GM19372 (cell line): Measurements from ENCODE around the gene DCP1B.

ENCODE experiments used
- ATAC-seq: cut with Tn5 transposase; IDR thresholded peaks from one replicate; pipeline ENCODE4 v1.9.1; 2021; ENCODE audit warnings: mild to moderate bottlenecking, low read depth, moderate library complexity; ENCODE audit not compliant: unreplicated experiment

DCP1B gene

GRCh38 chr12:1937481-1938224 is 66.6 kb downstream of the DCP1B start:
- no peak for ATAC-seq

GRCh38 chr12:1936406-1937320 is 67.6 kb downstream of the DCP1B start:
- ATAC-seq = no peak

GRCh38 chr12:1935700-1936378 is 68.4 kb downstream of the DCP1B start:
- ATAC-seq = no peak

GRCh38 chr12:1935242-1935641 is 69.0 kb downstream of the DCP1B start:
- ATAC-seq = no peak

- ATAC-seq = no peak
Measured at GRCh38 chr12:1934831-1935230, 69.4 kb downstream of the DCP1B start.

- no peak for ATAC-seq
Measured at GRCh38 chr12:1934068-1934467, 70.2 kb downstream of the DCP1B start.

- ATAC-seq = no peak
Measured at GRCh38 chr12:1933342-1934051, 70.8 kb downstream of the DCP1B start.

GRCh38 chr12:1932264-1932777 is 71.9 kb downstream of the DCP1B start:
- ATAC-seq = no peak

- ATAC-seq = no peak
Measured at GRCh38 chr12:1931642-1932041, 72.6 kb downstream of the DCP1B start.

GRCh38 chr12:1930803-1931597 is 73.3 kb downstream of the DCP1B start:
- no peak for ATAC-seq

GRCh38 chr12:1929985-1930802 is 74.1 kb downstream of the DCP1B start:
- ATAC-seq = no peak

GRCh38 chr12:1929241-1929984 is 74.8 kb downstream of the DCP1B start:
- no peak for ATAC-seq

GRCh38 chr12:1928439-1929121 is 75.7 kb downstream of the DCP1B start:
- no peak for ATAC-seq

GRCh38 chr12:1927751-1928351 is 76.4 kb downstream of the DCP1B start:
- no peak for ATAC-seq

- no peak for ATAC-seq
Measured at GRCh38 chr12:1927051-1927680, 77.1 kb downstream of the DCP1B start.

GRCh38 chr12:1926251-1926657 is 78.0 kb downstream of the DCP1B start:
- ATAC-seq = no peak

- ATAC-seq = no peak
Measured at GRCh38 chr12:1925684-1926006, 78.6 kb downstream of the DCP1B start.
